ENCODE measurements around the gene SFXN4. TPM values are rescaled to one million over a fixed set of nuclear protein-coding genes. Genes with fewer than 3 reads are reported as not detected.
"Not testable (repeated sequence)": the region's sequence is repeated elsewhere in the genome, so short reads cannot be mapped to it uniquely, and the experiment has no call there.

Gene SFXN4
- polyA plus RNA-seq, 4 donors: 23.6 to 32.3 (median 29.6) TPM

GRCh38 chr10:119149157-119149556 lies 16.4 kb downstream of the SFXN4 start:
- no peak for DNase-seq (ENCODE audit: low read depth in 4 of 4, low spot score in 3 of 4)

- DNase-seq (ENCODE audit: low read depth in 4 of 4, low spot score in 3 of 4): no peak
Observed at GRCh38 chr10:119143657-119144056, 21.9 kb downstream of the SFXN4 start.

DNA sequence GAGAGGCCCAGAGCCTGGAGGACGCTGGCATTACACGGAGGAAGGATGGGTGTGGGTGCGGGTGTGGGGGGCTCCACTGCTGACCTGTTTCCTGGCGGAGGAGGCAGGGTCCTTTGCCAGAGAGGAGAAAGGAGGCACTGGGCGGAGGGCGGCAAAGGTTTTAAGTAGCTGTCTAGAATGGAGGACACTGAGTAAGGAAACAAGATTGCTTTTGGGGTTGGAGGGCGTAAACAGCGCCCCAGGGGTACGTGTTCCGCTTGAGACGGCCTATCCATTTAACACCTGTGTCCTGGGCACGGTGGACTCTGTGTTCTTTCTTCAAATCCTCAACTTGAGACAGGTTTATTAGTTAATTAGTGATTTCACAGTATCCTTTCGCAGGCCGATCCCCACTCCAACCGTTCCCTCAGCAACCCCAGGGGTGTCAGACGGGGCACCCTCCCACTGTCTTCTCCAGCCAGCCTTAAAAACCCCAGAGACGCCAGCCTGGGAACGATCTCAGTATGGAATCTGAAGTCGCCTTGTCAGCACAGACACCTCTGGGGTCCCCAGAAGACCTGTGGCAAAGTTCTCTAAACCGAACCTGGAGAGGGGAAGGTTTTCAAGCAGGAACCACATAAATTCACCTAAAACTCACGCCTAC lies 24.8 kb downstream of the SFXN4 start:
- no peak for DNase-seq (ENCODE audit: low read depth in 4 of 4, low spot score in 3 of 4)

- DNase-seq (ENCODE audit: low read depth in 4 of 4, low spot score in 3 of 4): no peak
Observed at GRCh38 chr10:119139464-119140067, 25.9 kb downstream of the SFXN4 start.

DNA sequence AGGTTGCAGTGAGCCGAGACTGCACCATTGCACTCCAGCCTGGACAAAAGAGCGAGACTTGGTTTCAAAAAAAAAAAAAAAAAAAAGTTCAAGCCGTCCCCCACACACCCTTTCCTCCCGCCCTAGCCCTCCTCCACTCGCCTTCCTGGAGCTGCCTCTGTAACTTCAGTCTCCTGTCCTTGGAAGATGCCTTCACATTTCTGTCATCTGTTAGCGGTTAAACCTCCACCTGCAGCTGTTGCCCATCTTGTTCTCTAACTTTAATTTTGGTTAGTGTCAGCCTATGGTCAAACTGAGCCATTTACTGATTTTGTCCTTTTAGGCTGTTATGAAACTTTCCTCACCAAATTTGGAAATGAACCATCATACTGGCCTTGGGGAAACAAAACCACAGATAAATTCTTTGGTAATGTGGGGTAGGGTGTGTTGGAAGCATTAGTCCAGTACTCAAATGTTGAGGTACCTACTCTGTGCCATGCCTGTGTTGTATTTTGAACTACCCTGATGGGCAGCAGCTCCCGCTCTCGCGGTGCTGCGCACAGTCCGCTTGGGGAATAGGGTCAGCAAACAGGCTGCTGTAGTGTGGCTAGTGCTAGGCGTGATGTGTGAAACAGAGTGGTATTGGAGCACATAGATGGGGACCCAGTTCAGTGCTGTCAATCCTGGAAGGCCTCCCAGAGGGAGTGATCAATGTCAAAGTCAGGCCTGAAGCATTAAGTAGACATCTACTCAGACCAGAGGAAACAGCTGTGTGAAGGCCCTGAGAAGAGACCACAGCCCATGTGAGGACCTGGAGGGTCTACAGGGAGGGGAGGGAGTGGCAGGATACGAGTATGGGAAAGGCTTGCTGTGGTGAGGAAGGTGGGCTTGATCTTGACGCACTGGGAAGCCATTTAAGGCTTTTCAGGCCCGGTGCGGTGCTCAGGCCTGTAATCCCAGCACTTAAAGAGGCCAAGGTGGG lies 26.9 kb downstream of the SFXN4 start:
- DNase-seq (ENCODE audit: low read depth in 4 of 4, low spot score in 3 of 4): no peak

DNA sequence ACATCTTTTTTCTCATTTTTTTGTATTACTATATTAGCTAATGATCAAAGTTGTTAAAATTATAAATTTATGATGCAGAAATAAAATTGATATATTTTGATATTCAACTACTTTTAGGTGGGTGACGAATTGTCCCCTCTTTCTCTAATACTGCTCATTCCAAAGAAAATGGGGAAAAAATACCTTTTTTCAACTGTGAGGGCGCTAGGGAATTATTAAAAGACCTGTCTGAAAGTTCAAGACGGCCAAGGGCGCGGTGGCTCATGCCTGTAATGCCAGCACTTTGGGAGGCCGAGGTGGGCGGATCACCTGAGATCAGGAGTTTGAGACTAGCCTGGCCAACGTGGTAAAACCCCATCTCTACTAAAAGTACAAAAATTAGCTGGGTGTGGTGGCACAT lies 27.6 kb downstream of the SFXN4 start:
- DNase-seq (ENCODE audit: low read depth in 4 of 4, low spot score in 3 of 4): not testable (repeated sequence)

- DNase-seq (ENCODE audit: low read depth in 4 of 4, low spot score in 3 of 4): no peak
Observed at GRCh38 chr10:119136084-119136483, 29.4 kb downstream of the SFXN4 start.

GRCh38 chr10:119135513-119135881 lies 30.0 kb downstream of the SFXN4 start:
- DNase-seq (ENCODE audit: low read depth in 4 of 4, low spot score in 3 of 4): no peak

- no peak for DNase-seq (ENCODE audit: low read depth in 4 of 4, low spot score in 3 of 4)
Observed at GRCh38 chr10:119133949-119134348, 31.6 kb downstream of the SFXN4 start.

DNA sequence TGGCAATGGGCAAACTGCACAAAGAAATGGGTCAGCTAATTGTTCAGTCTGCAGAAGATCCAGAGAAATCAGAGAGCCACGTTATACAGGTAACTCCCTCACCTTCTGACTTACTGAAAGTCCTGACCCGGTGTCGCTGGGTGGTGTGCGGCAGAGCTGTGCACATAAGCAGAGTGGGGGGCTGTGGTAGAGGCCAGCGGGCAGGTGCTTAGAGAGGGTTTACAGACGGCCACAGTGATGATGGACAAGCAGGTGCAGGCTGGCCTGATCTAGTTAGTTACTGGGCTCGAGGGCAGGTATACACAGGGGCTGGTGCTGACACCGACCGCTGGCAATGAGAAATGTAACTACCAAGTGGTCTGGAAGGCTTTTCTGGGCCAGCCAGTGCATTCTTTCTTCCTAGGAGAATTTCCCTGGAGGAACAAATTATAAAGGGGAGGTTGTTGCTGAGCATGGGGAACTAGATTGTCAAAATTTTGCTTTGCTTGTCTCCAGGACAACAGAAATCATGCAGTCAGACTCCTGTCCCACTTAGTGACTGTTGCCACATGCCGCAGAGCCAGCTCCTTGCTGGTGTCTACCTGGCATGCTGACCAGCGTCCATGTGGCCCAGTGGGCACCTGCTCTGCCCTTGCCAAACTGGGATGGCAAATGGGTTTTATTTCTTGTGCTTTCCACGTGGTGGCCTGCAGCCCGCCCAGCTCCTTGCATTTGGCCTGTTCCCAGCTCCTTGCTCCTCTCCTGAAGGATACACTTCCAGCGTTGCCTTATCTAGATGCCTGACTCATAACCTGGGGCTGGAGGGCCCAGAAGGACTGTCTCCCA lies 32.8 kb downstream of the SFXN4 start:
- no peak for DNase-seq (ENCODE audit: low read depth in 4 of 4, low spot score in 3 of 4)

DNA sequence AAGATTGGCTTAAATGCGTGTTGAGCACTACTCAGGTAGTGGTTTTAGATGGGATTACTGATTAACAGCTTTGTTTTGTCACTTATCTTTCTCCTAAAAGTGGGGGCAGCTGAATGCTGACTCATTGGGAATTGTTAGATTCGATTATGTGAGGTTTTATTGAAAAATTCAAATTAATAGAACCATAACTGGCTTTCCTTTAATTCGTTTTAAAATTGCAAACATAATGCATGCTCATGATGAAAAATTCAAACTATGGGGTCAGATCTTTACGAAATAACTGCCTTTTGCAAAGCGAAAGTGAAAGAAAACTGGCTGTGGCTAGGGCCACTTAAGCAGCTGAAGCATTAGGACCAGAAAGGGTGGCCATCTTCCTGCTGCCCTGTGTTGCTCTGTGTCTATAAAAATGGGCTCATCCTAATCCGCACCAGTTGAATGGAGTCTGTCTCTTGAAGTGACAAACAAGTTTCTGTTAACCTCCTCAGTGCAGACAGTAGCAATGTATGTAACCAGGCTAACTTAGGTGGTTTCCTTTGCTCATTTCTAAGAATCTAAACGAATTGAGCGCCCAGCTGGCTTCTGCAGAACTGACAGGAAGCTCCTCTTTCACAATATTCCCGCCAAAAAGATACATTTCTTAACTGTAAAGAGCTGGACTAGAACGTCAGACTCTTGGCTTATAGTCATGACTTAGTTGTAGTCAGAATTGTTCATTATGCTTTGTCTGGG lies 33.8 kb downstream of the SFXN4 start:
- DNase-seq (ENCODE audit: low read depth in 4 of 4, low spot score in 3 of 4): no peak

GRCh38 chr10:119129721-119130120 lies 35.8 kb downstream of the SFXN4 start:
- DNase-seq (ENCODE audit: low read depth in 4 of 4, low spot score in 3 of 4): no peak

GRCh38 chr10:119125942-119126341 lies 39.6 kb downstream of the SFXN4 start:
- DNase-seq (ENCODE audit: low read depth in 4 of 4, low spot score in 3 of 4): no peak

- DNase-seq (ENCODE audit: low read depth in 4 of 4, low spot score in 3 of 4): no peak
Observed at GRCh38 chr10:119120875-119121274, 44.6 kb downstream of the SFXN4 start.

DNA sequence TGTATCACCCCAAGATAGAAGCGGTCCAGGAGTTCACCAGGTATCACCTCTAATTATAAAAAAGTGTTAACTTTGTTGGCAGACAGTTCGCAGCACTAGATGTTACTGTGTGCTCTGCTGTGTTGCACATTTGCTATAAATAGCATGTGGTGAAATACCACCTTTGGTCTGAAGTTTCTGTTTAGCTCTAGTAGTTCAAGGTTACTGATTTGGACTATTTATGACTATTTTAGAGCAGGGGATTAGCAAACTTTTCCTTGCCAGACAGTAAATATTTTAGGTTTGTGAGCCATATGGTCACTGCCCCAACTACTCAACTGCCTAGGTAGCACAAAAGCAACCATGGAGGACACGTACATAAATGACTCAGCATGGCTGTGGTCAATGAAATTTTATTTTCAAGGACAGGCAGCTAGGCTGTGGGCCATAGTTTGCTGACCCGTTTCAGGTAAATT lies 45.1 kb downstream of the SFXN4 start:
- no peak for DNase-seq (ENCODE audit: low read depth in 4 of 4, low spot score in 3 of 4)

GRCh38 chr10:119119400-119119799 lies 46.1 kb downstream of the SFXN4 start:
- DNase-seq (ENCODE audit: low read depth in 4 of 4, low spot score in 3 of 4): no peak

DNA sequence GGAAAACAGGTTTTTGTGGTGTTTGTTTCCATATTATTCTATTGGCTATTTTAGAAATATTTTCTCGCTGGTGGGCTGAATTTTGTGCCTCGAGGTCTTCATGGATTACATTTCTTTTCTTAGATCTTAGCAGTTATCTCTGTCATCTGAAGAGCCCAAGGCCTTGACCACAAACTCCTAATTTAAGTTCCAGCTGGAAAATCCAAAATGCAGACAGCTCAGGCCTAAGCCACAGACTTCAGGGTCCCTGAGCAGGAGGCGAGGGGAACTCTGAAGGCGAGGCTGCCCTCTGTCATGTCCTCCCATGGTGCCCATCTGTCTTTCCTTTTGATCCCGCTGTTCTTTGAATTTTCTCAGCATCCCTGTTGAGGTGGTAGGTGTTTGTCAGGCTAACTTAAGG lies 47.3 kb downstream of the SFXN4 start:
- DNase-seq (ENCODE audit: low read depth in 4 of 4, low spot score in 3 of 4): no peak

DNA sequence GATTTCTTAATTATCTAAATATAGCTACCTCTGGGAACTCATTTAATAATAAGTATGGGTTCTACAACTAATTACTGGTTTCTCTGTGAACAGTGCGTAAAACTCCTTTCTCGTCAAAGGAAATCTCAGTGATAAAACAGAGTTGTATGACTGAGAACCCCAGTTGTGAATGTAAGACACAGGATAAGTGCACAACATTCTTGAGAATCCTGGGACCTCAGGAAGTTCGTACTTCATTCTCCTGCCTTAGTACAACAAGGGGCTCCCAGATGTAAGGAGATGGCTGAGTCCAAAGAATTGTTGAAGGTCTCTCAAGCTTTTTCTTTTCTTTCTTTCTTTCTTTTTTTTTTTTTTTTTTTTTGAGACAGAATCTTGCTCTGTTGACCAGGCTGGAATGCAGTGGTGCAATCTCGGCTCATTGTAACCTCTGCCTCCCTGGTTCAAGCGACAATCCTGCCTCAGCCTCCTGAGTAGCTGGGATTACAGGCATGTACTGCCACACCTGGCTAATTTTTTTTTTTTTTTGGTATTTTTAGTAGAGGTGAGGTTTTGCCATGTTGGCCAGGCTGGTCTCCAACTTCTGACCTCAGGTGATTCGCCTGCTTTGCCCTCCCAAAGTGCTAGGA lies 49.1 kb downstream of the SFXN4 start:
- DNase-seq (ENCODE audit: low read depth in 4 of 4, low spot score in 3 of 4): no peak

- no peak for DNase-seq (ENCODE audit: low read depth in 4 of 4, low spot score in 3 of 4)
Observed at GRCh38 chr10:119115926-119116325, 49.6 kb downstream of the SFXN4 start.

Measured in right renal pelvis (tissue), 4 donors.